Trophoblast cell (in vitro differentiated cells and primary cell): Measurements from ENCODE around the gene POMZP3. TPM values are rescaled to one million over a fixed set of nuclear protein-coding genes. Genes with fewer than 3 reads are reported as not detected.
"Not testable (repeated sequence)": the region's sequence is repeated elsewhere in the genome, so short reads cannot be mapped to it uniquely, and the experiment has no call there.

Source experiments
- DNase-seq, 2 donors: peaks; one replicate each; pipeline ENCODE4 v3.0.0-alpha.2; 2016
- H2AFZ ChIP-seq: 2 replicates; pipeline ENCODE4 v1.6.1; 2013; ENCODE audit warnings: low read length, moderate library complexity, mild to moderate bottlenecking; ENCODE audit not compliant: insufficient read depth, poor library complexity
- H2AK5ac ChIP-seq: 2 replicates; pipeline ENCODE4 v1.6.1; 2013; ENCODE audit warnings: mild to moderate bottlenecking, low read length
- H2BK120ac ChIP-seq: 2 replicates; pipeline ENCODE4 v1.6.1; 2013; ENCODE audit warnings: low read length, mild to moderate bottlenecking, moderate library complexity; ENCODE audit not compliant: insufficient read depth, poor library complexity
- H2BK12ac ChIP-seq: 2 replicates; pipeline ENCODE4 v1.6.1; 2013; ENCODE audit warnings: mild to moderate bottlenecking, low read length, moderate library complexity
- H2BK5ac ChIP-seq: 2 replicates; pipeline ENCODE4 v1.6.1; 2013; ENCODE audit warnings: low read length, low read depth, moderate library complexity, mild to moderate bottlenecking; ENCODE audit not compliant: poor library complexity
- H3K14ac ChIP-seq: 2 replicates; pipeline ENCODE4 v1.6.1; 2013; ENCODE audit warnings: mild to moderate bottlenecking, low read length
- H3K18ac ChIP-seq: 2 replicates; pipeline ENCODE4 v1.6.1; 2013; ENCODE audit warnings: mild to moderate bottlenecking, low read length
- H3K23ac ChIP-seq: 2 replicates; pipeline ENCODE4 v1.6.1; 2013; ENCODE audit warnings: low read length
- H3K27ac ChIP-seq: 2 replicates; pipeline ENCODE4 v1.5.1; 2013; ENCODE audit warnings: low read depth, mild to moderate bottlenecking, inconsistent platforms, low read length, moderate library complexity
- H3K27me3 ChIP-seq: 2 replicates; pipeline ENCODE4 v1.6.1; 2013; ENCODE audit warnings: inconsistent platforms, mild to moderate bottlenecking, low read length, moderate library complexity; ENCODE audit not compliant: insufficient read depth
- H3K36me3 ChIP-seq, 2 experiments: 1 replicate in 1 of 2; 2 replicates in 1 of 2; pipeline ENCODE4 v1.6.1; 2013; ENCODE audit warnings: low read length in 2 of 2, mild to moderate bottlenecking in 2 of 2, moderate library complexity in 1 of 2; ENCODE audit not compliant: insufficient read depth in 2 of 2, control insufficient read depth in 1 of 2
- H3K4ac ChIP-seq: 2 replicates; pipeline ENCODE4 v1.6.1; 2013; ENCODE audit warnings: low read depth, mild to moderate bottlenecking, low read length, moderate library complexity
- H3K4me1 ChIP-seq, 2 experiments: 1 replicate in 1 of 2; 2 replicates in 1 of 2; pipeline ENCODE4 v1.6.1; 2013; ENCODE audit warnings: low read length in 2 of 2, mild to moderate bottlenecking in 2 of 2, moderate library complexity in 1 of 2; ENCODE audit not compliant: insufficient read depth in 2 of 2, control insufficient read depth in 1 of 2
- H3K4me2 ChIP-seq: 2 replicates; pipeline ENCODE4 v1.6.1; 2013; ENCODE audit warnings: inconsistent platforms, mild to moderate bottlenecking, low read length, moderate library complexity
- H3K4me3 ChIP-seq: 2 replicates; pipeline ENCODE4 v1.5.1; 2013; ENCODE audit warnings: mild to moderate bottlenecking, low read depth, low read length, inconsistent platforms
- H3K79me1 ChIP-seq: one replicate; pipeline ENCODE4 v1.6.1; 2013; ENCODE audit warnings: low read length
- H3K79me2 ChIP-seq: 2 replicates; pipeline ENCODE4 v1.6.1; 2013; ENCODE audit warnings: low read length, mild to moderate bottlenecking; ENCODE audit not compliant: control insufficient read depth, insufficient read depth, poor library complexity
- H3K9ac ChIP-seq: 2 replicates; pipeline ENCODE4 v1.6.1; 2013; ENCODE audit warnings: mild to moderate bottlenecking, low read length
- H3K9me3 ChIP-seq: 2 replicates; pipeline ENCODE4 v1.6.1; 2013; ENCODE audit warnings: low read depth, mild to moderate bottlenecking, control low read depth, inconsistent platforms, low read length; ENCODE audit not compliant: insufficient read depth
- H4K12ac ChIP-seq: 2 replicates; pipeline ENCODE4 v1.6.1; 2013; ENCODE audit warnings: low read depth, mild to moderate bottlenecking, low read length, moderate library complexity
- H4K8ac ChIP-seq: 2 replicates; pipeline ENCODE4 v1.6.1; 2013; ENCODE audit warnings: low read depth, mild to moderate bottlenecking, low read length, moderate library complexity
- H4K91ac ChIP-seq: one replicate; pipeline ENCODE4 v1.6.1; 2013; ENCODE audit warnings: low read depth, mild to moderate bottlenecking, low read length, moderate library complexity
- WGBS: extraction: QIAGEN DNeasy Blood & Tissue Kit; methylation state at CpG from one replicate; pipeline ENCODE4 v1.1.7; 2013; ENCODE audit warnings: missing lambda C conversion rate; ENCODE audit not compliant: insufficient read length, insufficient coverage; ENCODE audit errors: extremely low coverage; 5-methylcytosine and 5-hydroxymethylcytosine counted together
- polyA plus RNA-seq: library from polyadenylated mRNA; stranded (reverse); fragments of 200-250 nt; gene quantifications from 2 replicates; pipeline ENCODE4 v1.2.3, GENCODE V29; 2013

The POMZP3 gene
- 5.5 and 5.6 TPM in 2 replicates for polyA plus RNA-seq

DNA sequence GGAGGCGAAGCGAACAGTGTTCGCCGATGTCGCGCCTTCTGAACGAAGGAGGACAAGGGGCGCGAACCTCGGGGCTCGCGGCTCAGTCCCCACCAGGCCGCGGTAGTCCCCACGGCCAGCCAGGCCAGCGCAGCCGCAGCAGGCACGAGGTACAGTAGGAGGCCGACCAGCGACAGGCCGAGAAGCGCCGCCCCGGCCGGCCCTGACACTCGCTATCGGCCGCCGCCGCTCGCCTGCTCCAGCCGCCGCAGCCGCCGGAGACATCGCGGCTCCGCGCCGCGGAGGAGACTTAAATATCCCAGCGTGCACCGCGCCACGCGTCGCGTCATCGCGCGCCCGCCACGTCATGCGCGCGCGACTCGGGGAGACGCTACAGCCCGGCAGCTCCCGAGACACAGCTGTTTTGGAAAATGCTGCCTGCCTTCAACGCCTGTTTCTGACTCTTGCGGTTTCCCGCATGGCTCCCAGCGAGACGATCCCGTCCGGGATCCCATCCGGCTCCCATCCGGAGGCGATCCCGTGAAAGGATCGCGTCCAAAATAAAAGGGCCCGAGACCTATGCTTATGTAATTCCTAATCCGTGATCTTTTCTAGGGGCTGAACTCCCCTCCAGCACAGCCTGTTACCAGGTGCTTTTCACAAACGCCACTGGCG, at the start of gene POMZP3:
Gene POMZP3 (minus strand): TSS at position 291 of the 654 bp plus-strand sequence. CDS start 1,215 bp downstream, outside the sequence.
- Histone ChIP-seq H3K4me2 (peak within 1 kb of the TSS; percentile 92), H3K4me3 (peak within 1 kb of the TSS; percentile 77), H4K91ac (peak within 1 kb of the TSS; percentile 4), H3K27ac (peak within 1 kb of the TSS; percentile 41), H4K12ac (peak within 1 kb of the TSS; percentile 43), H2BK120ac (peak within 1 kb of the TSS; percentile 43), H3K9ac (peak within 1 kb of the TSS; percentile 86), H4K8ac (peak within 1 kb of the TSS; percentile 94)
- H2AK5ac ChIP-seq, H3K9me3 ChIP-seq, H3K4ac ChIP-seq, H3K36me3 ChIP-seq, H3K79me1 ChIP-seq, H2AFZ ChIP-seq, H3K23ac ChIP-seq, H2BK12ac ChIP-seq, H3K4me1 ChIP-seq, H3K79me2 ChIP-seq, H3K27me3 ChIP-seq, H3K18ac ChIP-seq, H3K14ac ChIP-seq, H2BK5ac ChIP-seq: not testable (repeated sequence)
- DNase-seq = peak; percentile 6 to 43
- no CpG with 5 or more reads among the region's 78 CpGs for WGBS

DNA sequence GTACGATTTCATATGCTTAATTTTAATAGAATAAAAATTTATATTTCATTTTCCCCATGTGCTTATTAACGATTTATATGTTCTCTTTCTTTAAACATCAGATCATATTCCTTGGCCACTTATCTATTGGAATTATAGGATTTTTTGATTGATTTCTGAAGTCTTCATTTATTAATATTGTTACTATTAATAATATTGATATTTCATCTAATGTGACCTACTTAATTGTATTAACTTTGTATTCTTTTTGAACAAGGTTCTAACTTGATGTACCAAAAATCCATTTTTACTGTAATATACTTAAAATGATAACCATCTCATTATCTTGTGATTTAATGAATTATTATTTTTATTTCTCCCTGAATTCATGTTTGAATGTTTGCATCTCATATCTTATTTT, 48.7 kb upstream of the POMZP3 start:
- not testable (repeated sequence) for H3K14ac ChIP-seq, H3K9ac ChIP-seq, H3K27ac ChIP-seq, H3K4me3 ChIP-seq, H3K4me2 ChIP-seq, H3K9me3 ChIP-seq, H4K12ac ChIP-seq, DNase-seq, H3K4ac ChIP-seq, H3K79me1 ChIP-seq, H2AFZ ChIP-seq, H2BK120ac ChIP-seq, H3K18ac ChIP-seq, H3K4me1 ChIP-seq, H2BK5ac ChIP-seq, H4K91ac ChIP-seq, H2AK5ac ChIP-seq, H3K27me3 ChIP-seq, H3K79me2 ChIP-seq, H3K23ac ChIP-seq, H2BK12ac ChIP-seq, H4K8ac ChIP-seq, H3K36me3 ChIP-seq
- WGBS = no CpG with 5 or more reads among the region's 2 CpGs

DNA sequence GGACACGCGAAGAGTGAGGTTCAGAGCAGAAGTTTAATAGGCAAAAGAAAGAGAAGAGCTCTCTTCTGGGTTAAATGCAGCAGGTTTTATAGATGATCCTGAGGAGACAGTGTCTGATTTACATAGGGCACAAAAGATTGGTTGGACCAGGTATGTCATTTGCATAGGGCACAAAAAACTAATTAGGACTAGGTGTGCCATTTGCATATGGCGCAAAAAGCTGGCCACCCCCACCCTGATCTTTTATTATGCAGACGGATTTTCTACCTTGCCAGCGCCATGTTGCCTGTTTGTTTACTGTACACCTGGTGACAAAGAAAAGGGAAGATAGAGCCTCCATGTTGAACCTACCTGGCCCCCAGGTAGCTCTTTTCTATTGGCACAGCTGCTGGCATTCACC, 46.3 kb upstream of the POMZP3 start:
- H2BK5ac ChIP-seq, H3K18ac ChIP-seq, H4K91ac ChIP-seq, H3K4ac ChIP-seq, H3K27me3 ChIP-seq, H3K9me3 ChIP-seq, H4K12ac ChIP-seq, H3K9ac ChIP-seq, H2AK5ac ChIP-seq, DNase-seq, H2BK120ac ChIP-seq, H3K14ac ChIP-seq, H3K23ac ChIP-seq, H3K4me3 ChIP-seq, H3K27ac ChIP-seq, H3K79me1 ChIP-seq, H3K36me3 ChIP-seq, H2AFZ ChIP-seq, H3K4me1 ChIP-seq, H3K79me2 ChIP-seq, H2BK12ac ChIP-seq, H4K8ac ChIP-seq, H3K4me2 ChIP-seq: not testable (repeated sequence)
- WGBS = no CpG with 5 or more reads among the region's 5 CpGs

DNA sequence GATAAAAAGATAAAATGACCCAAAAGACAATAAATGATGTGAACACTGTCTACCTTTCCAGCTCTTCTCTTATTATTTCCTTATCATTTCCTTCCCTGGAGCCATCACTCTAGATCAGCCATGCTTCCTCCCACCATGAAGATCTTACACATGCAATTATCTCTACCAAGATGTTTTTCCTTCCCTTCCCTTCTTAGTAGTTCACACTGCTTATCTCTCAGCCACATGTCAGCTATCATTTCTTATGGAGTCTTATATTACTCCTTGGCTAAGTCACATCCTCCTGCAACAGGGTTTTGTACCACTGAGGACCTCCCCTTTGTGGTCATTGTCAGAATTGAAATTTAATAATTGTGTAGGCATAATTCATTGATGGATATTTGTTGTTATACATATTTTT, 32.1 kb upstream of the POMZP3 start:
- not testable (repeated sequence) for H2BK12ac ChIP-seq, H2AFZ ChIP-seq, H3K4me1 ChIP-seq, H3K79me2 ChIP-seq, H4K91ac ChIP-seq, H3K4me2 ChIP-seq, H2BK120ac ChIP-seq, H3K18ac ChIP-seq, H3K79me1 ChIP-seq, H3K4me3 ChIP-seq, H4K12ac ChIP-seq, H3K27me3 ChIP-seq, DNase-seq, H3K9ac ChIP-seq, H3K4ac ChIP-seq, H3K14ac ChIP-seq, H2BK5ac ChIP-seq, H3K9me3 ChIP-seq, H4K8ac ChIP-seq, H3K36me3 ChIP-seq, H3K23ac ChIP-seq, H3K27ac ChIP-seq, H2AK5ac ChIP-seq
